ENCODE data around the gene TMEM184C.

DNA sequence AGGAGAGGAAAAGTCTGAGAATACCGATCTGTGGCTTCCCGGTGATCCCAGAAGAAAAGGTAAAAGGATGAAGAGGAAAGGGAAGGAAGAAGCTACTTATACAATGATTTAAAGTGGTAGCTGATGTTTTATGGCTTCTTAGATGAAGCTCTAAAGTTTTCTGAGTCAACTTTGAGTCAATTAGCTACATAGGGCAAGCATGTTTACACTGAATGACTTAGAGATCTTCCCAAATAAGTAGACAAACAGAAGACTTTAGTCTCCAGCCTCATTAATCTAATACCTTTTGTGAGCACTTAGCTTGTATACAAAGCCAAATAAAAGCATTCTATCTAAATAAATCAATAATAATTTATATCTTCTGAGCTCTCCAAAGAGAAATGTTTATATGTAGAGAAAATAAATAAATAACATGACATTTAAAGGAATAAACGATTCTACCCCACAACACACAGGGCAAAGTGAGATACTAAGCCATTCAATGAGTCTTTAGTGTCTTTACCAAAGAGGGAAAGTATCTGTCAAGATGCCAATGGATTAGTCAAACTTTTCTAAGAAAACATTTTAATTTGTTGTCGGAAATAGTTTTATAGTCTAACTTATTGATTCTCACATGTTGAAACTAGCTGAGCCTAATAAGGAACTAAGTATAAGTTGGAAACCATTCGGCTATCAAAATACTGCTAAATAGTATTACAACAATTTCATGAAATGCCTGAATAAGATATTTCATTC, 46.0 kb upstream of the TMEM184C start:
- TF ChIP-seq, protein P1, sequence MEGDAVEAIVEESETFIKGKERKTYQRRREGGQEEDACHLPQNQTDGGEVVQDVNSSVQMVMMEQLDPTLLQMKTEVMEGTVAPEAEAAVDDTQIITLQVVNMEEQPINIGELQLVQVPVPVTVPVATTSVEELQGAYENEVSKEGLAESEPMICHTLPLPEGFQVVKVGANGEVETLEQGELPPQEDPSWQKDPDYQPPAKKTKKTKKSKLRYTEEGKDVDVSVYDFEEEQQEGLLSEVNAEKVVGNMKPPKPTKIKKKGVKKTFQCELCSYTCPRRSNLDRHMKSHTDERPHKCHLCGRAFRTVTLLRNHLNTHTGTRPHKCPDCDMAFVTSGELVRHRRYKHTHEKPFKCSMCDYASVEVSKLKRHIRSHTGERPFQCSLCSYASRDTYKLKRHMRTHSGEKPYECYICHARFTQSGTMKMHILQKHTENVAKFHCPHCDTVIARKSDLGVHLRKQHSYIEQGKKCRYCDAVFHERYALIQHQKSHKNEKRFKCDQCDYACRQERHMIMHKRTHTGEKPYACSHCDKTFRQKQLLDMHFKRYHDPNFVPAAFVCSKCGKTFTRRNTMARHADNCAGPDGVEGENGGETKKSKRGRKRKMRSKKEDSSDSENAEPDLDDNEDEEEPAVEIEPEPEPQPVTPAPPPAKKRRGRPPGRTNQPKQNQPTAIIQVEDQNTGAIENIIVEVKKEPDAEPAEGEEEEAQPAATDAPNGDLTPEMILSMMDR (IDR thresholded peaks at IDR 0.05; ENCODE audit: insufficient read depth, low read length), result no peak
- TF ChIP-seq POLR2AphosphoS5 (IDR thresholded peaks at IDR 0.05; ENCODE audit: low read depth) (no peak), GABPA (IDR thresholded peaks at IDR 0.05; ENCODE audit: low read depth) (no peak), SPI1 (IDR thresholded peaks at IDR 0.05; ENCODE audit: borderline replicate concordance, low read depth) (no peak)
